ENCODE measurements around the gene CELF3.
"Not testable (repeated sequence)": the region's sequence is repeated elsewhere in the genome, so short reads cannot be mapped to it uniquely, and the experiment has no call there.

Gene CELF3

DNA sequence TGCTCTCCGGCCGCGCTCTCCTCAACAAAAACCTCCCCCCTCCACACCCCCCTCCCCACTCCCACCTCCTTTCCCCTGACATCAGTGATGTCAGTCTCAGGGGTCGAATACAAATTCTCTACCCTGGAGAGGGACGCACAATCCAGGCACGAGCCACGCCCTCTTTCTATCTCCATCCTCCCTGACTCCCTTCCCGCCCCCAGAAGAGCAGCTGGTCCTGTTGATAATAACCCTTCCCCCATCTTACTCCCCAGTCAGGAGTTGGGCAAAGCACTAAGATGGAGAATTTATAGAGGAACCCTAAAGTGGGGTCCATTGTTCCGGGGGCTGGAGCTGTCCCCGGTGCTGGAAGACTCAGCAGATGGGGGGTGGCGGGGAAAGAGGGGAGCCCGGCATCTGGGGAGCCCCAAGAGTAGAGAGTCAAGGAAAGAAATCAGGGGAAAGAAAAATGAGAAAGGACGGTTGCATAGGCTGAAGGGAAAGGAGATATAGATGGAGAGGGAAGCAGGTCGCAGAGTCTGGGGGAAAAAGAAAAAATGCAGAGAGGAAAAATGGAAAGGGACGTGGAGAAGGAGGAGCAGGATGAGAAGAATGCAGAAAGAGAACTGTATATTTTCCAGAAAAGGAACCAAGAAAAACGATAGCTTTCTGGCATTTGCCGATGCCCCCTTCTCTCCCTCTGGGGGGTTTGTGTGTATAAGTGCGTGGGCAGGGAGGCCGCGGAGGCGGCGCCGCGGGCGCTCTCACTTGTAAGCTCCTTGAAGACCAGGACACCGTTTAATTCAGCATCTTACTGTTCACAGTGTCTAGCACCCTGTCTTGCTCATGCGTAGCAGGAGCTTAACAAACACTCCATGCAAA is at the start of gene CELF3:
Gene CELF3, minus strand, starts transcription at position 33 of the 861 bp plus-strand sequence. CDS start 783 bp downstream, outside the sequence.
- DNase-seq (ENCODE audit: low read depth): no peak

DNA sequence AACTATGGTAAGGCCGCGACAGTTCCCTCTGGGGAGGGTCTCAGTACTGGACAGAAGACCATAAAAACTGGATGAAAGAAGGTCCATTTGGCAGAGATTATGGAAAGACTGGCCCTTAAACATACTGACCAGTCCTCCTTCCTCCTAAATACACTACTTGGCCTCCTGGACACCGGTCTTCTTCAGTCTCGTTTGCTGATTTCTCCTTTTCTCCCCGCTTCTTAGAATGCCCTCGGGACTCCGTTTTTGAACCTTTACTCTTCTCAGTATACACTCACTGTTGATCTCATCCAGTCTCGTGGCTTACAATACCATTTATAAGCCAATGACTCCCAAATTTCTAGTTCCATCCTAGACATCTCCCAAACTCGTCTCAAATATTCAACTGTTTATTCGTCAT is 47.4 kb upstream of the CELF3 start:
- DNase-seq (ENCODE audit: low read depth): no peak

DNA sequence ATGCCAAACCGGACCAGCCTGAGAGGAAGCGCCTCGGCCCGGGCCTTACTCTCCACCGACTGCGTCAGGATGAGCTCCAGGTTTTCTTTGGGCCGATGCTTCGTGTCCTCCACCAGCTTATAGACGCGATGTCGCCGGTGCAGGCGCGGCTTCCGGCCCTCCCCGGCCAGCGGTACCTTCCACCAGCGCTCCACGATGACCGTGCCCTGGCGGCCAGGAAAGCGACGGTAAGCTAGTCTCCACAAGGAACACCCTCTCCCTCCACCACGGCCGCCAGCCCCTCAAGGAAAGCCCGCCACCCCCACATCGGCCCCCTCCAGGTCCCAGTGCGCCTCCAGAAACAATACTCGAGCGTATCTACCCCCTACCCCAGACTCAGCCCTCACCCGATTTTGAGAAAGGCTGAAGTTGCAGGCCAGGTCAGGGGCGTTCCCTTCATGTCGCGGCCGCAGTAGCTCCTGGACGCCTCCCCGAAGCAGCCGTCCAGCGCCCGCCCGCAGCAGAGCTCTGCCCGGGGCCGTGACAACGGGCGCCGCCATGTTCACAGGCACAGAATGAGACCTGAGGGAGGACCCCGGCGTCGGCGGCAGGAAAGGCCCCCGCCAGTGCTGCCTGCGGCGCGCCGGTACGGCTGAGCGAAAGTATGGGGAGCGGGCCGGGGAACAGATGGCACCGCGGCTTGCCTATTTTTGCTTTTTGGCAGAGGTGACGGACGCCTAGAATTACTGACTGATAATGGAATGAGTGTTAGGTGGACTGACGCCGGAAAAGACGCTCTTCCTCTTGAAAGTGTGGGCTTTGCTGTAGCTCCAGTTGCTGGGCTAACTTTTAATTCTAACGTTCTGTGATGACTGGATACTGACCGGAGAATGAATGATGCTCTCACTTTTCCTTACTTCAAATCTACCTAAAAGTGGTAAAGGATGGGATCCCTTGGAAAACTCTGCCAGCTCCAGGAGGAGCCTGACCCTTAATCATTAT is 46.6 kb upstream of the CELF3 start, which contains the start of gene MRPL9:
Gene MRPL9, minus strand, starts transcription at position 556 of the 981 bp plus-strand sequence. Its CDS starts 17 bp downstream, at position 539.
- peak; percentile 76 for DNase-seq (ENCODE audit: low read depth)

DNA sequence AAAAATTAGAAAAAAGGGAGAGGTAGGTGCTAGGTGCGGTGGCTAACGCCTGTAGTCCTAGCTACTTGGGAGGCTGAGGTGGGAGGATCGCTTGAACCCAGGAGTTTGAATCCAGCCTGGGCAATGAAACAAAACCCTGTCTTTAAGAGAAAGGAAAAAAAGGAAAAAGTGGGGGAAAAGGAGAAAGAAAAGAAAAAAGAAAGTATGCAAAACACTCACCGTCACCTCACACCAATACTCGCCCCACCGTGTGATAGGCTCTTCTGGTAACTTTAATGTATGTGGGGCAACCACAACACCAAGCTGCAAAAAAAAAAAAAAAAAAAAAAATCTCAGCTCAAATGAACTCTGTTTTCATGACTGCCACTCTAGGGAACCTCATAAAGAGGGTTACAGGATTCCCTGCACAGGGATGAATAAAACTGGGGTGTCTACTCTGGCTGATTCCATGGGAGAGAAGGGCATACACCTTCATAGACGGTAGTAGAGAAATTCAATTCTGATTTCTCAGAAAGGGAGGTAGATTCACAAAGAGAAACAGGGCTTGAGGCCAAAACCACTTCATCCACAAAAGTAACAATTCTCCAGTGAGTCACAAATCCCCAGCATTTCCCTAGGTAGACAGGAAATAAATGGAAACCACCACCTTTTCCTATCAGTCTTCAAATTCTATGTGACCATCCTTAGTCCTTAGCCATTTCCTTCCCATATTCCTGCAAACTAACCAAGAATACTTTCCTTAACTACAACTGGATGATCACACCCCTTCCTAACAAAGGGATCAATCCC is 44.2 kb upstream of the CELF3 start:
- peak; percentile 20 for DNase-seq (ENCODE audit: low read depth)

- no peak for DNase-seq (ENCODE audit: low read depth)
These were observed 42.6 kb upstream of the CELF3 start for GRCh38 chr1:151759241-151759640.

DNA sequence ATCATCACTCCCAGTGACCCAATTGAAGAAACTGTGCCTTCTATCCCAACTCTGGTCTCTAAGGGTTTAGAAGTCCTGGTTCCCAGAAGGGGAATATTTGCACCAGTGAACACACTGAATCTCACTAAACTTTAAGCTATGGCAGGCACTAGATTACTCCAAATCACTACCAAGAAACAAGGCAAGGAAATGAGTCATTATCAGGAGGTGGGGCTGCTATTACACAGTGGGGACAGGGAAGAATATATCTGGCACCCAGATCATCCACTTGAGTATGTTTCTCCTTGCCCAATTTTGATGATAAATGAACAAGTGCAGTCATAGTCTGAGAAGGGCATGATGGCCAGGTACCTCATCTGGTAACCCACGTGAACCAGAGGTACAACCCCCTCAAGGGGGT is 39.7 kb upstream of the CELF3 start:
- peak; percentile 56 for DNase-seq (ENCODE audit: low read depth)

DNA sequence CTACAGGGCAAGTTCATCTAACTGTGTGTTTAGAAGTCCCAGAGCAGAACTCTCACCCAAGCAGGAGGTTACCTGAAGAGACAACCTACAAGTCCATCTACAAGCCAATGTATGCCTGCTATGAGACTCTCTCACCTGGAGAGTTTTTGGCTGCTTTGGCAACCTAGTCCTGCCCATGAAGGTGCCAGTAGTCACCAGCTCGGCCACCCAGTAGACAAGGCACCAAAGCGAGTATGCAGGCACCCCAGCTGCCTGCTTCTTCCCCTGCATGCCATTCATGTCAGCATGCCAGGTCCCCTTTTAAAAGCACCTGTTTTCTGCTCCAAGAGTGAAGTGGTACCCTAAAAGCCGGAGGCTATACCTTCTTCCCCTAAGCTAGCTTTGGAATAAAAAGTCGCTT is 24.9 kb upstream of the CELF3 start:
- no peak for DNase-seq (ENCODE audit: low read depth)

- DNase-seq (ENCODE audit: low read depth): no peak
These were observed 23.2 kb upstream of the CELF3 start for GRCh38 chr1:151739590-151740355.

GRCh38 chr1:151737479-151737878 is 20.9 kb upstream of the CELF3 start:
- DNase-seq (ENCODE audit: low read depth): no peak

DNA sequence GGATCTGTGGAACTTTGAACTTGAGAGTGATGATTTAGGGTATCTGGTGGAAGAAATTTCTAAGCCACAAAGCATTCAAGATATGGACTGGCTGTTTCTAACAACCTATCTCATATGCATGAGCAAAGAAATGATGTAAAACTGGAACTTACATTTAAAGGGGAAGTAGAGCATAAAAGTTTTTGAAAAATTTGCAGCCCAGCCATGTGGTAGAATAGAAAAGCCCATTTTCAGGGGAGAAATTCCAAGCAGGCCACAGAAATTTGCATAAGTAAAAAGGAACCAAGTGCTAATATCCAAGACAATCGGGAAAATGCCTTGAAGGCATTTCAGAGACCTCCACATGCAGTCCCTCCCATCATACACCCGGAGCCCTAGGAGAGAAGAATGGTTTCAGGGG is 20.4 kb upstream of the CELF3 start:
- no peak for DNase-seq (ENCODE audit: low read depth)

- not testable (repeated sequence) for DNase-seq (ENCODE audit: low read depth)
These were observed 17.4 kb upstream of the CELF3 start for GRCh38 chr1:151733995-151734394.

- no peak for DNase-seq (ENCODE audit: low read depth)
These were observed 16.5 kb upstream of the CELF3 start for GRCh38 chr1:151733126-151733525.

DNA sequence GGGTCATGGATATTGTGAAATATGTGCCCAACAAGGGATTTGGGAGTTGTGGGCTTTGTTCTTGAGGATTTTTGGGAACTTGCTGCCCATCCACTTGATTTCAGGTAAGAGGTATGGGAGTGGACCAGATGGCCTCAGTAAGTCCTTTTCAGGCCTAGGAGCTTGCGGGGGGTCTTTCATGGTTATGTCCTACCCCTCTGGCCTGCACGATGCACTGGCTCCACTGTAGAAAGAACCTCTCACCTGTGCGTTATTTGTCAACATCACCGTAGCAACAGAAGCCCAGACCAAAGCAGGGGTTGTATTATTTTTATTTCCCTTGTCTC is 13.3 kb upstream of the CELF3 start:
- no peak for DNase-seq (ENCODE audit: low read depth)

- no peak for DNase-seq (ENCODE audit: low read depth)
These were observed 12.8 kb upstream of the CELF3 start for GRCh38 chr1:151729157-151729965.

DNA sequence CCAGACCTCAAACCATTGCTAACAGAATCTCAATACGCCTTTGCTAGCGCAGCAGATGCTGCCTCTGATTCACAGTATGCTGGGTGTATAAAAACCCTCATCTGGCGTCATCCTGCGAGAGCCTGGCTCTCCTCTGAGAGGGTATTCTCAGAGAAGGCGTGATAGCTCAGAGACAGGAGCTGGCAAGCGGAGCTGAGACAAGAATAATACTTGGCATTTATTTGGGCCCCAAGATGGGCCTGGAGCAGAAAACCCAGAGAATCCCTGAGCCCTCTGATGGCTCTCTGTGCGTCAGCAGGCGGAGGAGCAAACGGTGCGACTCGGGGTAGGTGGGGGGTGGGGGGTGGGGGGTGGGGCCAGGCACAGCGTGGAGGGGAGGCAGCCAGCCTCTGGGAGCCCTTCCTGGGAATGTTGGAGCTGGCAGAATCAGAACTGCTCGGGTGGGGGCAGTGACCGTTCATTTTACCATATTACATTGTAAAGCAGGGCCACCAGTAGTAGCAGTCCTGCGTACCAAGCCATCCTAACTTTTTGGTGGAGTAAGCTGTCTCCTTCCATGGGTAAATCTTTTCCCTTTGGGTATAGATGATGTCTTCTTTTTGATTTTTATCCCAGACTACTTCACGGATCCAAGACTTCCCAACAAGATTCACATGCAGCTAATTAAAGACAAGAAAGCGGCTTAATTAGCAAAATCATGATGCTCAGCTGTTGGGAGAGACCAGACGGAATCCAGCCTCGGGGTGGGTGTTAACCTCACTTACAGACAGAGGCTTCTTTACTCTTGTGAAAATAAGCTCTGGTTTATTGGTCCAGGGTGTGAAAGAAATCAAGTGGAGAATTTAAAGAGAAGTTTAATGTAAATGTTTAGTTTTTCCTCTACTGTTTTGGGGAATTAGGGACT is 11.8 kb upstream of the CELF3 start:
- DNase-seq (ENCODE audit: low read depth): peak; percentile 51

DNA sequence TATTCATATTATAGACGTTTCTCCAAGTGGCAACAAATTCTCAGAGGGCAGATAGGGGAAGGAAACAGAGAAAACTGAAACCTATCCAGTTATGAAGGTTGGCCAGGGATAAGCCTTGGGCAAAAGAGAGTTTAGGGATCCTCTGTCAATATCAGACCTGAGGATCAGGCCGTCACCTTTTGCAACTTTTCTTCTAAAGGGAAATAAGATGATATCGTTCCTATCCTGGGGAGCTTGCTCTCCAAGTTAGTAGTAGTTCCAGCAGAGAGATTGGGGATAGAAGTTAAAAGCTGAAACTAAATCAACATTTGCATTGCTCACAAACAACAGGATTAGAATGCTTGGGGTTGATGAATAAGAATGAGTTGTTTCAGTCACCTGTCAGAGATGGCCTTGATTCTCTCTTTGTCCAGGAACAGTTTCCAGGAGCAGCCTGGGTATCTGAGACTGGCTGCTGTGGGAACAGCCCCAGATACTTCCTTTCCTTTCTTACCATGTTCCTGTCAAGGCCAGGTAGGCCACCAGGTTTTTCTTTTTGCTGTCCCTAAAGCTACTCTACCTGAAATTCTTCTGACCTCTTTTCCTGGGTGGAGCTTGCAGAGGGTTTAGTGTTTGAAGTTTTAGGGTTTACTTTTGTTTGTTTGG is 7.2 kb upstream of the CELF3 start:
- DNase-seq (ENCODE audit: low read depth): no peak

DNA sequence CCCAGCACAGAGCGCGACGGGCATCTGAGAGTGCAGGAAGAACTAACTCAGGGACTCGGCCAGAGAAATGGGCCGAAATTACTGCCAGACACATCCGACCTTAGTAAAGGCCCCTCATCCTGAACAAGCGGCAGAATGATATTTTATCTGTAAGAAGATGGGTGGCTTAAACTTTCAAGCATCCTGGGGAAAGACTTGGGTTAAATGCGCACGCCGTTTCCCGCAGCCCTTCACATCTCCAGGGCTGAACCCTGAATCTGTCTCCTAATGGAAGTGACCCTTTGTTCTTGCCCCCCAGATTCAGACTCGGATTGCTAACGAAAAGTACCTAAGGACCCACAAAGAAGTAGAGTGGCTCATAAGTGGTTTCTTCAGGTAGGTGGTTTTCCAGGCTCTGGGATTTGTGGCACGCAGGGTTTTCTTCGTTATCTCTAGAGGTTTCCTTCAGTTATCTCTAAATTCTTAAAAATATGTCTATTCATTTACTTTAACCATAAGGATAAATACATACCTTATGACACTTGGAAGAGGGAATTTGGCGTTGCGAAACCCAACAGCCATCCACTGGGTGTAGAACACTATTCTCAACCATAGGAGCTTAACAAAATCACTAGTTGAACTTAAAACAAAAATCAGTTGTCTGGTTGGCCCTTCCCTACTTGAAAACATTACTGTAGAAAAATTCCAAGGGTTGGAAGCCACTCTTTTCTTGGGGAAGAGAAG is 5.3 kb upstream of the CELF3 start:
- DNase-seq (ENCODE audit: low read depth): no peak

Measured in iris pigment epithelial cell (primary cell).